A549 (cell line): ENCODE data around the gene ARFGEF3. TPM values are rescaled to one million over a fixed set of nuclear protein-coding genes. Genes with fewer than 3 reads are reported as not detected.

Experiments used
- ATAC-seq, 2 experiments: fragments of 200-7000 bp in 1 of 2; fragments of >200 bp in 1 of 2; cut with Nextera tagmentation in 1 of 2; cut with Tn5 transposase in 1 of 2; 3 replicates each; pipeline versions ENCODE4 v1.8.0 to v1.9.1; 2018 to 2020; ENCODE audit warnings: mild to moderate bottlenecking in 1 of 2, moderate library complexity in 1 of 2
- CTCF ChIA-PET: fragments of 300-600 bp; sonication (Branson Sonifier 250); formaldehyde crosslinking; extraction: SDS; loops from one replicate; lab custom pipeline; 2021; ENCODE audit warnings: antibody characterized with exemption, inconsistent platforms; lab: Yijun Ruan, JAX
- POLR2A ChIA-PET: fragments of 350-600 bp; formaldehyde crosslinking; extraction: SDS; loops from one replicate; lab custom pipeline; 2021; ENCODE audit warnings: antibody characterized with exemption, inconsistent platforms; lab: Yijun Ruan, JAX
- DNase-seq, 2 experiments: peaks; one replicate each; pipeline versions ENCODE4 v3.0.0 to v3.0.0-alpha.2; 2011 to 2016; ENCODE audit warnings: low read depth in 1 of 2, low spot score in 1 of 2
- FAIRE-seq: peaks from 2 replicates; lab custom pipeline; 2011; peaks lifted over from hg19 to GRCh38; lab: Jason Lieb, UNC
- H3K27ac ChIP-seq, 2 experiments: fragments of >200 bp; sonication (Bioruptor Twin); formaldehyde crosslinking; 3 replicates each; pipeline ENCODE4 v1.5.1; 2016 to 2017
- H3K4me1 ChIP-seq: fragments of >200 bp; sonication (Bioruptor Twin); formaldehyde crosslinking; 3 replicates; pipeline ENCODE4 v1.6.1; 2016
- H3K4me2 ChIP-seq: fragments of >200 bp; sonication (Bioruptor Twin); formaldehyde crosslinking; 3 replicates; pipeline ENCODE4 v1.6.1; 2016
- H3K4me3 ChIP-seq: fragments of >200 bp; sonication (Bioruptor Twin); formaldehyde crosslinking; 3 replicates; pipeline ENCODE4 v1.5.1; 2016
- H3K9me3 ChIP-seq: fragments of >200 bp; sonication (Bioruptor Twin); formaldehyde crosslinking; 3 replicates; pipeline ENCODE4 v1.6.1; 2016
- CBX2 ChIP-seq: fragments of 200-600 bp; sonication (generic); IDR thresholded peaks from 2 replicates; pipeline ENCODE4 v1.6.1; 2016; ENCODE audit warnings: low read depth, mild to moderate bottlenecking, borderline replicate concordance
- CEBPB ChIP-seq, 2 experiments: fragments of >200 bp in 1 of 2; sonication (Bioruptor Twin) in 1 of 2; formaldehyde crosslinking in 1 of 2; IDR thresholded peaks; 2 replicates each; pipeline ENCODE4 v1.6.1; 2012 to 2016
- CHD2 ChIP-seq: fragments of 150-350 bp; IDR thresholded peaks from 2 replicates; pipeline ENCODE4 v1.6.1; 2014; ENCODE audit warnings: low read length; ENCODE audit not compliant: partially characterized antibody
- CTCF ChIP-seq: fragments of >200 bp; sonication (Bioruptor Twin); formaldehyde crosslinking; IDR thresholded peaks from 3 replicates; pipeline ENCODE4 v1.5.1; 2016
- ELK1 ChIP-seq: fragments of 150-350 bp; IDR thresholded peaks from 2 replicates; pipeline ENCODE4 v1.6.1; 2014; ENCODE audit warnings: low read depth, mild to moderate bottlenecking, low read length
- HES2 ChIP-seq: fragments of >200 bp; sonication (Bioruptor Twin); formaldehyde crosslinking; IDR thresholded peaks from 2 replicates; pipeline ENCODE4 v1.6.1; 2016
- HEYL ChIP-seq: fragments of 250-450 bp; sonication (Bioruptor Pico); IDR thresholded peaks from 2 replicates; pipeline ENCODE4 v1.8.0; 2021; ENCODE audit warnings: mild to moderate bottlenecking, moderate library complexity
- HMGXB4 ChIP-seq: fragments of 250-450 bp; sonication (Bioruptor Pico); IDR thresholded peaks from 2 replicates; pipeline ENCODE4 v1.5.0; 2021; ENCODE audit warnings: mild to moderate bottlenecking, moderate library complexity, borderline replicate concordance
- HOXB13 ChIP-seq: fragments of 250-450 bp; sonication (Bioruptor Pico); IDR thresholded peaks from 2 replicates; pipeline ENCODE4 v1.5.0; 2020; ENCODE audit warnings: low read depth, mild to moderate bottlenecking, moderate library complexity
- JUNB ChIP-seq: fragments of >200 bp; sonication (Bioruptor Twin); formaldehyde crosslinking; IDR thresholded peaks from 2 replicates; pipeline ENCODE4 v1.6.1; 2016
- KDM1A ChIP-seq: fragments of 200-600 bp; sonication (generic); IDR thresholded peaks from 2 replicates; pipeline ENCODE4 v1.6.1; 2016; ENCODE audit warnings: low read depth, mild to moderate bottlenecking
- MAFK ChIP-seq: fragments of 450-650 bp; IDR thresholded peaks from 2 replicates; pipeline ENCODE4 v1.6.1; 2014; ENCODE audit not compliant: partially characterized antibody
- MYC ChIP-seq: IDR thresholded peaks from 2 replicates; pipeline ENCODE4 v1.6.1; 2012; ENCODE audit warnings: mild to moderate bottlenecking, inconsistent platforms, low read length, improper control_type of control experiment, borderline replicate concordance
- NFE2L2 ChIP-seq: fragments of 150-350 bp; conservative IDR thresholded peaks from 2 replicates; pipeline ENCODE4 v1.6.1; 2014; ENCODE audit warnings: low read length
- NPAS2 ChIP-seq: fragments of 250-450 bp; sonication (Bioruptor Pico); IDR thresholded peaks from 2 replicates; pipeline ENCODE4 v1.8.0; 2022; ENCODE audit warnings: mild to moderate bottlenecking, moderate library complexity, borderline replicate concordance
- RCOR1 ChIP-seq: fragments of 150-350 bp; IDR thresholded peaks from 2 replicates; pipeline ENCODE4 v1.6.1; 2014; ENCODE audit warnings: antibody characterized with exemption, low read length, low read depth
- REST ChIP-seq: fragments of 200-600 bp; sonication (generic); IDR thresholded peaks from 2 replicates; pipeline ENCODE4 v1.6.1; 2016; ENCODE audit warnings: antibody characterized with exemption, mild to moderate bottlenecking, moderate library complexity
- TFCP2L1 ChIP-seq: fragments of 250-450 bp; sonication (Bioruptor Pico); IDR thresholded peaks from 2 replicates; pipeline ENCODE4 v1.5.0; 2021; ENCODE audit warnings: mild to moderate bottlenecking
- USF2 ChIP-seq: fragments of 450-650 bp; IDR thresholded peaks from 2 replicates; pipeline ENCODE4 v1.6.1; 2014; ENCODE audit warnings: antibody characterized with exemption
- ZNF302 ChIP-seq: fragments of 250-450 bp; sonication (Bioruptor Pico); IDR thresholded peaks from 2 replicates; pipeline ENCODE4 v1.9.0; 2021; ENCODE audit warnings: inconsistent platforms, mild to moderate bottlenecking, moderate library complexity
- WGBS: methylation state at CpG from one replicate; pipeline ENCODE4 v1.1.6; 2017; ENCODE audit errors: missing lambda C conversion rate; 5-methylcytosine and 5-hydroxymethylcytosine counted together
- polyA plus RNA-seq, 4 experiments: library from polyadenylated mRNA; depleted of rRNA in 3 of 4; stranded (reverse); fragments of >200 nt; fragmentation: RNase III in 1 of 4; extraction: RNeasy Plus Mini Kit Qiagen cat#74134 plus additional on column Dnase treatment in 1 of 4; gene quantifications; 2 replicates in 3 of 4; 3 replicates in 1 of 4; pipeline ENCODE4 v1.2.3, GENCODE V29; 2011 to 2017

Gene ARFGEF3
- polyA plus RNA-seq, 2 of the 4 experiments (the other 2 are of a cell fraction), result 0.15 to 0.83 TPM

- ATAC-seq, result no peak
- FAIRE-seq, result no peak
- Histone ChIP-seq H3K9me3 (no peaks in the 10 kb centered on the region), H3K4me3 (no peak overlapping the region), H3K4me2 (no peak overlapping the region), H3K4me1 (no peaks in the 10 kb centered on the region), H3K27ac (no peak overlapping the region)
- POLR2A ChIA-PET, result no interaction called here
- CTCF ChIA-PET, result no interaction called here
- 23% methylated on average over 1 of the region's 1 CpG for WGBS
- TF ChIP-seq ELK1 (no peak), HMGXB4 (CRISPR knock-in tag) (no peak), ZNF302 (CRISPR knock-in tag) (no peak), HEYL (CRISPR knock-in tag) (no peak), MYC (no peak), TFCP2L1 (CRISPR knock-in tag) (no peak), NPAS2 (CRISPR knock-in tag) (no peak), RCOR1 (no peak), HES2 (no peak), CBX2 (no peak), USF2 (no peak), JUNB (no peak), KDM1A (no peak), REST (no peak), MAFK (no peak), CHD2 (no peak), CTCF (no peak), NFE2L2 (no peak), CEBPB (IDR thresholded peaks at IDR 0.05) (no peak), HOXB13 (no peak)
- no peak for DNase-seq
Observed at GRCh38 chr6:138297761-138298298, 136.1 kb downstream of the ARFGEF3 start.
